Measurements from ENCODE around the gene CDH22.

CDH22 gene

DNA sequence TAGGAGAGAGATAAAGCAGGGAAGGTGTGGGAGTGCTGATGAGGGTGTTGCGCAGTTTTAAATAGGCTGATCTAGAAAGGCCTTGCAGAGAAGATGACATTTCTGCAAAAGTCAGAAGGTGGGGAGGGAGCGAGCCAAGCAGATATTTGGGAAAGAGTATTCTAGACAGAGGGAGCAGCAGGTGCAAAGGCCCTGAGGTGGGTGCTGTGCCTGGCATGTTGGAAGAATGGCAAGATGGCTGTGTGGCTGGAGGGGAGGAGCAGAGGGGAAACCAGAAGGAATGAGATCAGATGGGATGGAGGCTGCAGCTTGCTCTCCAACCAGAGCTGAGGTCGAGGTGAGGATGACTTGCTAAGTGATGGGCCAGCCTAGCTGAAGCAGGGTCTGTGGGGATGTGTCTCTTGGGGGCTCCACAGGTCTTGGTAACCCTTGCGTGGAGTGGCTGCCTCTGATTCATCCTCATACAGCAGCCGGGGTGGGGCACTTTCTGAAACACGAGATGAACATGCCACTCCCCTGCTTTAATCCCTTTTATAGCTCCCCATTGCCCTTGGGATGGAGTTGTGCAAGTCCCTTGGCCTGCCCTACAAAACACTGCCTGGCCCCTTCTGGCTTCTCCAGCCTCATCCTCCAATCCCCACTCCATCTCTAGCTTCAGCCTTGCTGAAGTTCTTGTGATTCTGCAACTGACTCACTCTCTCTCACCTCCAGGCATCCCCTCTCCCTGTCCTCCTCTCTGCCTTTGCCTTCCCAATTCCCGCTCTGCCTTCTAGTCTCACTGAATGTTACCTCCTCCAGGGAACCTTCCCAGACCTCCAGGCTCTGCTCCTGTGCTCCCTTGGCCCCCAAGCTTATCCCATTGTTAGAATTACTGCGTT, 94.1 kb downstream of the CDH22 start:
- TF ChIP-seq CTCF (IDR thresholded peaks at IDR 0.05; ENCODE audit: low read length, missing control alignments): no peak
- DNase-seq (ENCODE audit: low read depth): no peak
- no peak overlapping the region for H3K4me3 ChIP-seq (replicated peaks; ENCODE audit: low read depth, low read length)

- DNase-seq (ENCODE audit: low read depth): no peak
- TF ChIP-seq CTCF (IDR thresholded peaks at IDR 0.05; ENCODE audit: low read length, missing control alignments): no peak
- H3K4me3 ChIP-seq (replicated peaks; ENCODE audit: low read depth, low read length): no peak overlapping the region
These were observed 95.4 kb downstream of the CDH22 start for GRCh38 chr20:46212876-46213275.

- TF ChIP-seq CTCF (IDR thresholded peaks at IDR 0.05; ENCODE audit: low read length, missing control alignments): no peak
- no peak overlapping the region for H3K4me3 ChIP-seq (replicated peaks; ENCODE audit: low read depth, low read length)
- no peak for DNase-seq (ENCODE audit: low read depth)
These were observed 96.0 kb downstream of the CDH22 start for GRCh38 chr20:46212252-46212651.

- DNase-seq (ENCODE audit: low read depth): no peak
- TF ChIP-seq CTCF (IDR thresholded peaks at IDR 0.05; ENCODE audit: low read length, missing control alignments): no peak
- H3K4me3 ChIP-seq (replicated peaks; ENCODE audit: low read depth, low read length): no peak overlapping the region
These were observed 97.0 kb downstream of the CDH22 start for GRCh38 chr20:46211331-46211722.

GRCh38 chr20:46210672-46211330, 97.5 kb downstream of the CDH22 start:
- TF ChIP-seq CTCF (IDR thresholded peaks at IDR 0.05; ENCODE audit: low read length, missing control alignments): no peak
- no peak overlapping the region for H3K4me3 ChIP-seq (replicated peaks; ENCODE audit: low read depth, low read length)
- DNase-seq (ENCODE audit: low read depth): no peak

DNA sequence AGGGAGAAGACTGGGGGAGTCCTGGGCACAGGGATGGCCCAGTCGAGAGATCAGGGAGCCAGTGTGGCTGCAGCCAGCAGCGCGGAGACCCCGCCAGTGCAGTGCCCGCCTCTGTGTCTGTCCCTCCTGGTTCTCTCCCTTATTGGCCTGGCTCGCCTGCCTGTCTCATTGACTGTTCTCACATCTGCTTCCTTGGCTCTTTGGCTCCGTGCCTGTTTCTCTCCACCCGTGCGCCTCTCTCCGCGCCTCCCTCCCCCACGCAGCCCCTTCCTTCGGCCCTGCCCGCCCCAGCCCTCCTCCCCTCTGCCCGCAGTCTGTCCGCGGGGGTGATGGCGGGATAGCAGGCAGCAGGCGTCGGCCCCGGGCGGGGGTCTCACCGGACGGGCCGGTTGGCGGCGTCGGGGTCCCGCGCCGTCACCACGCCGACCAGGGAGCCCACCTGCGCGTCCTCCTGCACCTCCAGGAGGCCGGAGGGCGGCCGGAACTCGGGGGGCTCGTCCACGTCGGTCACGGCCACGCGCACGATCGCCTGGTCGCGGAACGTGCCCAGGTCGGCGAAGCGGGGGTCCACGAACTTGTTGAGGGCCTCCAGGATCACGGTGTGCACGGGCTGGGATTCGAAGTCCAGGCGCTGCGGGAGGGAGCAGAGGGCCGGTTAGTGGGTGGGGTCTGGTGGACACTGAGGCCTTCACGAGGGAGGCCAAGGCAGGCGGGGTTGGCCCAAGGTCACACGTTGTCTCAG, 98.2 kb downstream of the CDH22 start:
- H3K4me3 ChIP-seq (replicated peaks; ENCODE audit: low read depth, low read length): no peak overlapping the region
- no peak for DNase-seq (ENCODE audit: low read depth)
- TF ChIP-seq CTCF (IDR thresholded peaks at IDR 0.05; ENCODE audit: low read length, missing control alignments): no peak

Data from fibroblast of pulmonary artery (primary cell).